Gastrocnemius medialis (tissue), 4 donors: ENCODE data around the gene RCOR1.

Experiments used
- POLR2A ChIP-seq, 2 donors: fragments of 450-650 bp; IDR thresholded peaks; one replicate each; pipeline ENCODE4 v1.6.1; 2017; ENCODE audit warnings: antibody characterized with exemption in 2 of 2, mild to moderate bottlenecking in 2 of 2, moderate library complexity in 2 of 2
- TF ChIP-seq, protein P1 (sequence below), 5 experiments: fragments of 450-650 bp in 3 of 5; fragments of 200-600 bp in 2 of 5; sonication (generic) in 2 of 5; IDR thresholded peaks in 4 of 5; conservative IDR thresholded peaks in 1 of 5; 1 replicate in 4 of 5; 2 replicates in 1 of 5; pipeline ENCODE4 v1.5.1; 2016 to 2019; ENCODE audit warnings: antibody characterized with exemption in 5 of 5, mild to moderate bottlenecking in 3 of 5, moderate library complexity in 3 of 5

DNA sequence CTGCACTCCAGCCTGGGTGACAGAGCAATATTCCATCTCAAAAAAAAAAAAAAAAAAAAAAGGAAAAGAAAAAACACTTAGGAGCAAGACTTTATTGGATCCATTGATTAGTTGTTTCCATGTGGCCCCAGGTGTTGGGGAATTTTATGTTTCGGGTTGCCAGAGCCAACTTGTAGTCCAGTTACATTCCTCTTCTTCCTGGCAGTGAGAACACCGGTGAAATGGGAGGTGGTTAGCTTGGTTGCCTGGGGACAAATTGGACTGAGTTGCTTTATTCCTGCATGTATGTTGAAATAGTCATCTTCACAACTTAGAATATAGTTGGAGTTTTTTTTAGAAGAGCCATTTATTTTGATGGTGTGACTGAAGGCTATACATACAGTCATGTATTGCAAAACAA lies 12.6 kb downstream of the RCOR1 start:
- TF ChIP-seq, protein P1, sequence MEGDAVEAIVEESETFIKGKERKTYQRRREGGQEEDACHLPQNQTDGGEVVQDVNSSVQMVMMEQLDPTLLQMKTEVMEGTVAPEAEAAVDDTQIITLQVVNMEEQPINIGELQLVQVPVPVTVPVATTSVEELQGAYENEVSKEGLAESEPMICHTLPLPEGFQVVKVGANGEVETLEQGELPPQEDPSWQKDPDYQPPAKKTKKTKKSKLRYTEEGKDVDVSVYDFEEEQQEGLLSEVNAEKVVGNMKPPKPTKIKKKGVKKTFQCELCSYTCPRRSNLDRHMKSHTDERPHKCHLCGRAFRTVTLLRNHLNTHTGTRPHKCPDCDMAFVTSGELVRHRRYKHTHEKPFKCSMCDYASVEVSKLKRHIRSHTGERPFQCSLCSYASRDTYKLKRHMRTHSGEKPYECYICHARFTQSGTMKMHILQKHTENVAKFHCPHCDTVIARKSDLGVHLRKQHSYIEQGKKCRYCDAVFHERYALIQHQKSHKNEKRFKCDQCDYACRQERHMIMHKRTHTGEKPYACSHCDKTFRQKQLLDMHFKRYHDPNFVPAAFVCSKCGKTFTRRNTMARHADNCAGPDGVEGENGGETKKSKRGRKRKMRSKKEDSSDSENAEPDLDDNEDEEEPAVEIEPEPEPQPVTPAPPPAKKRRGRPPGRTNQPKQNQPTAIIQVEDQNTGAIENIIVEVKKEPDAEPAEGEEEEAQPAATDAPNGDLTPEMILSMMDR (IDR thresholded peaks at IDR 0.05 in 4 of 5, conservative IDR thresholded peaks at IDR 0.05 in 1 of 5) = no peak
- no peak for TF ChIP-seq POLR2A (IDR thresholded peaks at IDR 0.05)
